Measurements from ENCODE around the gene HCAR1.
"Not testable (repeated sequence)": the region's sequence is repeated elsewhere in the genome, so short reads cannot be mapped to it uniquely, and the experiment has no call there.

The HCAR1 gene

DNA sequence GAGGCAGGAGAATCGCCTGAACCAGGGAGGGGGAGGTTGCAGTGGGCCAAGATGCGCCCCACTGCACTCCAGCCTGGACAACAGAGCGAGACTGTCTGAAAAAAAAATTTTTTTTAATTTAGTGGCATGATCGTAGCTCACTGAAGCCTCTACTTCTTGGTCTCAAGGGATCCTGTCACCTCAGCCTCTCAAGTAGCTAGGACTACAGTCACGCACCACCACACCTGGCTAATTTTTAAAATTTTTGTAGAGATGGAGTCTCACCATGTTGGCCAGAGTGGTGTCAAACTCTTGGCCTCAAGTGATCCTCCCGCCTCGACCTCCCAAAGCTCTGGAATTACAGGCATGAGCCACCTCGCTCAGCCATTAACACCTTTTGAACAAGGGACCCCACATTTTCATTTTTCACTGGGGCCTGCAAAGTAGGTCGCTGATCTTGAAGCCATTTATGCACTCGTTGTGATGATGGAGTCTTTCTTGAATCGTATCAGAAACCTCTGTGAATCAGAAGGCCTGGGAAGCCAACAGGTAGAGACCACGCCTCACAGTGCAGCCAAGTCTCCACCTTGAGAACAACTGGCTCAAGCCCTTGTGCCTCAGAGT lies 5.9 kb downstream of the HCAR1 start:
- intact Hi-C loops (cut with DNase I): no loop called here
- no peak for DNase-seq

GRCh38 chr12:122722387-122722786 lies 8.3 kb downstream of the HCAR1 start:
- intact Hi-C loops (cut with DNase I): no loop called here
- DNase-seq: no peak

GRCh38 chr12:122721057-122721545 lies 9.5 kb downstream of the HCAR1 start:
- no peak for DNase-seq

DNA sequence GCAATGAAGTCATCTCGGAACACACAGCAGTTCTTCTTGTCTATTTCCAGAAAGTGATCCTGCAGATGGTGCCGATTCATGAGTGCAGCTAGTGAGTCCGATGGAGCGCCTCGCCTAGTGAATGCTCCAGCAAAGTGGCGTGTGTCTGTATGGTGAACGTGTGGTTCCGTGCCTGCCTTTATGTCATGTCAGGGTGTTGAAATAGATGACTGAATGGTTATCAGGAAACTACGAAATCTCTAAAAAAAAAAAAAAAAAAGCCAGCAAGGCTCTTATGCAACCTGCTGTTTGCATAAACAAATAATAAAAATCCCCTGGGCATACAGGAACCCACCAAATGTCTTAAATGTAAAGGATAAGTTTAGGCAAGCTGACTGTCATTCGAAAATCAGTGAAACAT lies 14.0 kb downstream of the HCAR1 start, which contains the start of gene HCAR3:
HCAR3 (minus strand) TSS at position 154 of the 400 bp plus-strand sequence; CDS start at position 80, 74 bp downstream.
- intact Hi-C loops (cut with DNase I): not testable (repeated sequence)
- DNase-seq: peak in 1 of 10 donors; percentile 62

More at GRCh38 chr12:122721057-122721545, 9.5 kb downstream of the HCAR1 start:
- intact Hi-C loops (cut with DNase I): no loop called here

DNA sequence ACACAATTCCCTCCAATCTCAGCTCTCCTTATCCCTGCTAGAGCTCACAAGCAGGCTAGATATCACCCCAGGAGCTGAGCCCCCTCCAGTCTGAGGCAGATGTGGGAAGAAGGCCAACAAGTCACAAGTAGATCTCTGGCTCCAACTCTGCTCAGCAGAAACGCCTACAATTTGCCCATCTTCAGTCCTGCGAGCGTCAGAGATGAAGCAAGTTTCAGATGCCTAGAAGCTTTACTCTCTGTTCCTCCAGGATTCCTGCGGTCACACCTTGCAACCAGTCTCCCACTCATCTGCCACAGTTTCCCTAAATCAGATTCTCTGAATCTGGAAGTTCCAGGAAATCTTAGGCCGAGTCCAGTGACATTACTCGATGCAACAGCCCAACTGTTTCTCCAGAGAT lies 15.4 kb downstream of the HCAR1 start:
- intact Hi-C loops (cut with DNase I): not testable (repeated sequence)

DNA sequence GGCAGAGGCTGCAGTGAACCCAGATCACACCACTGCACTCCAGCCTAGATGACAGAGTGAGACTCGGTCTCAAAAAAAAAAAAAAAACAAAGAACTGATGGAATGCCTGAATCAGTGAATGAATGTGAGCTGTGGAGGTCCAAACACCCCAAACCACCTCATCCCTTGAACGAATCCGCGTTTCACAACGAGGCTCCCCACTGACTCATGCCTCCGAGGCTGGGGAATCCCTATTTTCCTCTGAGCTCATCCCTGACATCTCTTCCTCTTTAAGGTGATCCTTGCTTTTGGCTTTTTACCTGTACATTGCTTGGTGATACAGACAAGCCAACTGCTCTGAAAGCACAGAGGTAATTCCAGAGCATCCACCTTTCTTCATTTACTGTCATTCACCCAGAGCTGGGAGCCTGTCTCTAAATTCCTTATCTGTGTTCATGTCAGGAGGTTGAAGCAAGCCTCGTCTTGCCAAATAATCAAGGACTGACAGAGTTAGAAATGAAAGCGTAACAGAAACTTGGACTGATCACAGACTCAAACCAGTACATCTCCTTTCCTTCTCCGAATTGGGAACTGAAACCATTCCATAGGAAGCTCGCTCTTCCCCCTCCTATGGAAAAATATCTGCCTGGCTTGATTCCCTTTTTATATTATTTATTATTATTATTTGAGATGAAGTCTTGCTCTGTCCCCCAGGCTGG lies 17.0 kb downstream of the HCAR1 start:
- intact Hi-C loops (cut with DNase I); DNase-seq: not testable (repeated sequence)

More for the DNA sequence above, 15.4 kb downstream of the HCAR1 start:
- peak in 1 of 10 donors; percentile 18 for DNase-seq

GRCh38 chr12:122711266-122711665 lies 19.4 kb downstream of the HCAR1 start:
- DNase-seq; intact Hi-C loops (cut with DNase I): not testable (repeated sequence)

DNA sequence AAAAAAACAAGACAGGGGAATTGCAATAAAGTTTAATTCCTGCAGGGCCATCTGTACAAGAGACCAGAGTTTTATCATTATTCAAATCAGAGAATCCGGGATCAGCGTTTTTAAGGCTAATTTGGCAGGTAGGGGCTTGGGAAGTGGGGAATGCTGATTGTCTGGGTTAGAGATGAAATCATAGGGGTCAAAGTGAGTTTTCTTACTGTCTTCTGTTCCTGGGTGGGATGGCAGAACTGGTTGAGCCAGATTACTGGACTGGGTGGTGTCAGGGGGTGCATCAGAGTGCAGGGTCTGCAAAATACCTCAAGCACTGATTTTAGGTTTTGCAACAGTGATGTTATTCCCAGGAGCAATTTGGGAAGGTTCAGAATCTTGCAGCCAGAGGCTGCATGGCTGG lies 20.3 kb downstream of the HCAR1 start:
- intact Hi-C loops (cut with DNase I); DNase-seq: not testable (repeated sequence)

DNA sequence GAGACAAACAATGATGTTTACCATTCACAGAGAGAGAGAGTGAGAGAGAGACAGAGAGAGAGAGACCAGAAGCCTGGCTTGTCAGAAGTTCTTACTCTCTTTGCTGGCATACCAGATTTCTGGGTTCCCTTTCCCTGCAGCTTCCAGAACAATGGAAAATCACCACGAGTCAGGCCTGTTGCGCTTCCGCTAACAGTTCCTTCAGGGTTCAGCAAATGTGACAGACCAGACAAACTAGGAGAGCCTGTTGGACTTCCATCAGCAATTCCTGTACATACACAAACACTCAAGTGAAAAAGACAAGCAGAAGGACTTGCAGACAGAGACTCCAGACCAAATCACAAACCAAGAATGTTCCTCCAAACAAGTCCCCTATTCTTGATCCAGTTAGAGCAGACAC lies 21.4 kb downstream of the HCAR1 start:
- DNase-seq; intact Hi-C loops (cut with DNase I): not testable (repeated sequence)

DNA sequence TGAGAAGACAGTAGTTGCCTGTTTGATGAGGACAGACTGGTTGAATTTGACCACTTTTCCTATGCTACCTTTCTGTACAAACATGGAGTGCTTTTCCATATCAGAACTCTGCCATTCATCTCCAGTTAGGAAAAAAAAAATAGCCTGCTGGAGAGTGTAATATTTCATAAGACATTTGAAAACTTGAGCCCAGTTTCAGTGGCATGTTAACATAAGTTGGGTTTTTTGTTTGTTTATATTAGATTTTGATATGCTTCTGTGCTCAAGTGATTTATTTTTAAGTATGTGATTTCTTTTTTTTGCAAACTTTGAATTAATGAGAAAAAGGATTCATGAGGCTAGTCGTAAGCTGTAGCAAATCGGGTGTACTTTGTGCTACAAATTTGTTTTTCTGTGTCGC lies 26.8 kb downstream of the HCAR1 start:
- intact Hi-C loops (cut with DNase I); DNase-seq: not testable (repeated sequence)

GRCh38 chr12:122702890-122703611 lies 27.6 kb downstream of the HCAR1 start, which contains the start of gene HCAR2:
Gene HCAR2 (minus strand): TSS chr12:122703357. CDS start chr12:122703283, 74 bp downstream.
- intact Hi-C loops (cut with DNase I): not testable (repeated sequence)
- DNase-seq: peak in 2 of 10 donors; percentile 13 to 86

DNA sequence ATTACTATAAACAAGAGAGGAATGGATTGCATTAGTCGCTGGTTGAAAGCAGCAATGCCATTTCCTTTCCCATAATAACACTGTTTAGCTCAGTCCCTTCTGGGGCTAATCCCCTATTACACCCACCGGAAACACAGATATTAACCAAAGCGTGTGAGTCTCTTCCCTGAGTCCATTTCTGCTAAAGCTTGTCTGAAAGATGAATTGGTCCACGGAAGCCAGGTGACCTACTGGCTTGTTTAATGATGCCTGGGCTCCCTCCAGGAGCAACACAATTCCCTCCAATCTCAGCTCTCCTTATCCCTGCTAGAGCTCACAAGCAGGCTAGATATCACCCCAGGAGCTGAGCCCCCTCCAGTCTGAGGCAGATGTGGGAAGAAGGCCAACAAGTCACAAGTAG lies 29.2 kb downstream of the HCAR1 start:
- intact Hi-C loops (cut with DNase I); DNase-seq: not testable (repeated sequence)

GRCh38 chr12:122700038-122700710 lies 30.5 kb downstream of the HCAR1 start:
- DNase-seq; intact Hi-C loops (cut with DNase I): not testable (repeated sequence)

GRCh38 chr12:122696922-122697321 lies 33.7 kb downstream of the HCAR1 start:
- DNase-seq; intact Hi-C loops (cut with DNase I): not testable (repeated sequence)

GRCh38 chr12:122691566-122691965 lies 39.1 kb downstream of the HCAR1 start:
- DNase-seq: no peak
- intact Hi-C loops (cut with DNase I): no loop called here

DNA sequence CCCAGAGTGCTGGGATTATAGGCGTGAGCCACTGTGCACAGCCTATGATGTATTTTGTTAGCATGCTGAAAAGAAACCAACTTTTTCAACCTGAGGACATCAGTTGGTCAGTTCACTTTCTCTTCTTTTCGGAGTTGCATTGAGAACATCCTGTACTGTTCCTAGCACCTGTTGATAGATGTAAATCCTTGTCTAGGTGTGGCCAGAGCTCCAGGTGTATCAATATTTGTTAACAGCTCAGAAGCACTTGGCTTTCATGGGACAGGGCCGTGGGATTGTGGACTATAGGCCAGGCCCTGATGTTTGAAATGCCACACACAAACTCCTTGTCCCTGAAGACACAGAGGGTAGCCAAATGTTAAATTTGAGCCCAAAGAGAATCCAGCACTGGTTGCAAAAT lies 42.4 kb downstream of the HCAR1 start:
- DNase-seq: no peak
- intact Hi-C loops (cut with DNase I): no loop called here

DNA sequence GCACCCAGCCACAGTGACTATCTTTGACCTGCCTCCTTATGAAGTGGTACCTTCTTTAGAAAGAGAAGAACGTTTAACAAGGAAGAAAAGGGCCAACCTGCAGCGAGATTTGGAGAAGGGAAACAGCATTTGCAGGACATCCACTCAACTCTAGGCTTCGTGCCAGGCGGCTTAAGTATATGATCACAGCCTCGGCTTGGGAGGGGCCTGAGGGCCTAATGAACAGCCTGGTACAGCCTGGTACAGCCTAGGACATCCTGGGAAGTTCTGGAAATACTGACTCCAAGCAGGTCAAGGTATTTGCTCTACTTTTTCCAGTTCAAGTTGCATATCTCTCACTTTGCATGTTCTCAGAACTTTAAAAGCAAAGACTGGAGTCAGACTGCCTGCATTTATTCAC lies 43.6 kb downstream of the HCAR1 start:
- DNase-seq: no peak
- intact Hi-C loops (cut with DNase I): no loop called here

DNA sequence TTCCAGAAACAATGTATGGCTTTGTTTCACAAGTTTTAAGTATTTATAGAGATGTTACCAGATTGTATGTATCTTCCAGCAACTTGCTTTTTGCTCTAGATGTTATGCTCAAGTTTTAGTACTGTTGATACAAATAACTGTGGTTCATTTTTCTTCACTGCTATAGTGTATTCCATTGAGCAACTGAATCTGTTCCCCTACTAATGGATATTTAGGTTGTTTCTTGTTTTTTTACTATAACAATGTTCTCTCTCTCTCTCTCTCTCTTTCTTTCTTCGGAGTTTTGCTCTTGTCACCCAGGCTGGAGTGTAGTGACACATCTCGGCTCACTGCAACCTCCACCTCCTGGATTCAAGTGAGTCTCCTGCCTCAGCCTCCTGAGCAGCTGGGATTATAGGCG lies 44.1 kb downstream of the HCAR1 start:
- no peak for DNase-seq
- intact Hi-C loops (cut with DNase I): no loop called here

DNA sequence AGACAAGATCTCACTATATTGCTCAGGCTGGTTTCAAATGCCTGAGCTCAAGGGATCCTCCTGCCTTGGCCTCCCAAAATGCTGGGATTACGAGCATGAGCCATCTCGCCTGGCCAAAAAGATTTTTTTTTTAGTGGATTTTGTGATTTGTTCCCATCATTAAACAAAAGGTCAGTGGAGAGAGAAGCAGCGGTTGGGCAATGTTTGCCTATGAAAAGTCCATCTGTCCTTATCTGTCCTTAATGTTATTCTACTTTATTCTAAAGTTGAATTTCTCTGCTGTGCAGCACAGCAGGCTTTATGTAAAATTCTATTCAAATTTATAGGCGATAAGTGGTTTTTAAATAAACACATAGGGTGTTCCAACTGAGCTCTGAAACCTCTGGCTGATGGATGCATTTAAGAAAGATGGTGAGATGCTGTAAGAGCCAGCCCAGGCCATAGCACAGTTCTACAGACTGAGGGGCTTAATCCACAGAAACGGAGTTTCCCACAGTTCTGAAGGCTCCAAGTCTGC lies 46.3 kb downstream of the HCAR1 start:
- no peak for DNase-seq
- intact Hi-C loops (cut with DNase I): no loop called here

DNA sequence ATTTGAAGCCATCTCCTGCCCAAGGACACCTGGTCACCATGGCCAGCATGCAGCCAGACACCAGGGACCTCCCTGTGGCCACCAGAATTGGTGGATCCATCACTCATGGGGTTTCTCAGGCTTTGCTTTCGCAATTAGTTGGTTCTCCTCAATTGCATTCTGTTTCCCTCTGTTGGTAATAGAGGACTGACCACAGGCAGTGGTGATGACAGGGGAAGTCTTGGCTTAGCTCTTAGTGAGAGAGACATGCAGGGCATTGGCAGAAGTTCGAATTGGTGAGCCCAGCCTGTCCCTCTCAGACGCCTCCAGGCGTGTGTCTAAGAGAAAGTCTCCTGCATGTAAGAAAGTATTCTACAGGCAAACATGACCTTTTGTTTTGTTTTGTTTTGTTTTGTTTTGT lies 48.8 kb downstream of the HCAR1 start:
- no peak for DNase-seq
- intact Hi-C loops (cut with DNase I): no loop called here
